Aorta (tissue), 5 donors: ENCODE measurements around the gene HIF1AN. TPM values are rescaled to one million over a fixed set of nuclear protein-coding genes. Genes with fewer than 3 reads are reported as not detected.
A peak's percentile ranks its signal among the peaks of the same experiment; 100 is the strongest.

Experiments used
- ATAC-seq: fragments of 200-7000 bp; cut with Tn5 transposase; one replicate; pipeline ENCODE4 v1.9.1; 2022; ENCODE audit warnings: moderate library complexity; ENCODE audit not compliant: low FRiP score
- DNase-seq, 2 donors: peaks; one replicate each; pipeline ENCODE4 v3.0.0-alpha.2; 2020
- H3K27ac ChIP-seq, 2 donors: one replicate each; pipeline ENCODE4 v1.5.1; 2013; ENCODE audit warnings: low read length in 2 of 2, mild to moderate bottlenecking in 2 of 2, moderate library complexity in 2 of 2, control low read depth in 1 of 2, inconsistent platforms in 1 of 2, low read depth in 1 of 2
- H3K27me3 ChIP-seq, 2 donors: one replicate each; pipeline ENCODE4 v1.6.1; 2013; ENCODE audit warnings: control low read depth in 1 of 2, low read length in 1 of 2, mild to moderate bottlenecking in 1 of 2, moderate library complexity in 1 of 2; ENCODE audit not compliant: insufficient read depth in 2 of 2, control insufficient read depth in 1 of 2
- H3K36me3 ChIP-seq, 2 donors: one replicate each; pipeline ENCODE4 v1.6.1; 2013; ENCODE audit warnings: control low read depth in 1 of 2, low read length in 1 of 2, mild to moderate bottlenecking in 1 of 2; ENCODE audit not compliant: insufficient read depth in 2 of 2, control insufficient read depth in 1 of 2
- H3K4me1 ChIP-seq, 2 donors: one replicate each; pipeline ENCODE4 v1.6.1; 2013; ENCODE audit warnings: low read length in 2 of 2, control low read depth in 1 of 2, mild to moderate bottlenecking in 1 of 2, moderate library complexity in 1 of 2; ENCODE audit not compliant: insufficient read depth in 2 of 2, control insufficient read depth in 1 of 2
- H3K4me3 ChIP-seq, 2 donors: one replicate each; pipeline ENCODE4 v1.5.1; 2013; ENCODE audit warnings: low read length in 2 of 2, control low read depth in 1 of 2, mild to moderate bottlenecking in 1 of 2
- H3K9me3 ChIP-seq: one replicate; pipeline ENCODE4 v1.6.1; 2013; ENCODE audit warnings: mild to moderate bottlenecking, low read length; ENCODE audit not compliant: control insufficient read depth
- WGBS, 2 donors: extraction: QIAGEN DNeasy Blood & Tissue Kit; methylation state at CpG; one replicate each; pipeline ENCODE4 v1.1.7; 2013; 5-methylcytosine and 5-hydroxymethylcytosine counted together
- intact Hi-C, 2 donors: fragments of 100-400 bp; cut with DNase I; formaldehyde crosslinking; loops; one replicate each; pipeline versions ENCODE4 v1.14.2 to v1.15.0; 2022
- polyA plus RNA-seq, 2 donors: library from polyadenylated mRNA; stranded (reverse); fragments of 200-250 nt; gene quantifications; one replicate each; pipeline ENCODE4 v1.2.3, GENCODE V29; 2013
- total RNA-seq, 2 donors: library from RNA; stranded (reverse); fragmentation: NEBNext Ultra II Directional; extraction: Animal tissue kit (Norgen Biotek cat#: 25700); gene quantifications; one replicate each; pipeline ENCODE4 v1.2.1, GENCODE V29; 2021
- donor health status: healthy with polysubstance abuse.
- donor health status: Bipolar disorder and iron deficiency.
- donor health status: DM: no; HTN: no; CAD: no.
- donor health status: DM: no; HTN: no; CAD: no.
- donor health status: DM: yes; HTN: yes; CAD: no.

Gene HIF1AN
- total and polyA plus RNA-seq, 4 donors = 6.0 to 42.7 (median 23.3) TPM

- no peaks in the 10 kb centered on the region for H3K27me3 ChIP-seq
- ATAC-seq (no peak), DNase-seq (peak in 1 of 2 donors; percentile 35)
- no peak overlapping the region for H3K4me3 ChIP-seq
- H3K27ac ChIP-seq = no peak overlapping the region
- intact Hi-C loops = no loop called here
- no peaks in the 10 kb centered on the region for H3K9me3 ChIP-seq
- H3K4me1 ChIP-seq = no peaks in the 10 kb centered on the region
- 82 to 83% methylated on average over 2 of the region's 2 CpGs for WGBS, 2 donors
- peaks cover 0 to 7% of the 10 kb centered on the region in 2 donors for H3K36me3 ChIP-seq
These were observed 11.1 kb upstream of the HIF1AN start for GRCh38 chr10:100524638-100525037.

GRCh38 chr10:100528123-100528886 lies 7.4 kb upstream of the HIF1AN start:
- no peak for DNase-seq
- Histone ChIP-seq H3K27me3 (no peaks in the 10 kb centered on the region), H3K9me3 (no peaks in the 10 kb centered on the region), H3K4me1 (no peaks in the 10 kb centered on the region), H3K27ac (no peak overlapping the region), H3K4me3 (peak overlapping the region; percentile 35 to 74), H3K36me3 (peaks cover 0 to 5% of the 10 kb centered on the region in 2 donors)
- no peak for ATAC-seq
- intact Hi-C loops = no loop called here
- 58 to 59% methylated on average over 7 of the region's 7 CpGs for WGBS, 2 donors

GRCh38 chr10:100528921-100529474 lies 6.7 kb upstream of the HIF1AN start:
- Histone ChIP-seq H3K4me3 (peak overlapping the region; percentile 35 to 74), H3K9me3 (no peaks in the 10 kb centered on the region), H3K36me3 (peaks cover 0 to 5% of the 10 kb centered on the region in 2 donors), H3K4me1 (no peaks in the 10 kb centered on the region), H3K27ac (no peak overlapping the region), H3K27me3 (no peaks in the 10 kb centered on the region)
- peak in 1 of 2 donors; percentile 20 for DNase-seq
- no peak for ATAC-seq
- intact Hi-C loops = no loop called here
- 1 to 2% methylated on average over 18 of the region's 18 CpGs for WGBS, 2 donors

GRCh38 chr10:100529475-100530298 lies 6.1 kb upstream of the HIF1AN start, which contains the start of gene NDUFB8:
TSS of gene NDUFB8 (minus strand) at chr10:100529871. CDS start at chr10:100529851, 20 bp downstream.
- intact Hi-C loops = loop anchor here (10.0 kb wide), 2 partner anchors 185 to 385 kb away; partner anchors contain the start of genes SLF2 (in 2 of the 2) and SCD (in 1 of the 2)
- H3K4me1 ChIP-seq = no peaks in the 10 kb centered on the region
- H3K36me3 ChIP-seq = peaks cover 0 to 4% of the 10 kb centered on the region in 2 donors
- WGBS, 2 donors = 1% methylated on average over 43 of the region's 43 CpGs
- peak; percentile 93 to 96 for DNase-seq
- ATAC-seq = peak; percentile 95
- peak within 1 kb of the TSS; percentile 35 to 74 for H3K4me3 ChIP-seq
- no peaks in the 10 kb centered on the region for H3K9me3 ChIP-seq
- H3K27ac ChIP-seq = peak within 1 kb of the TSS in 1 of 2 donors; percentile 71
- H3K27me3 ChIP-seq = no peaks in the 10 kb centered on the region

- Histone ChIP-seq H3K27me3 (no peaks in the 10 kb centered on the region), H3K36me3 (no peaks in the 10 kb centered on the region), H3K4me1 (peaks cover 0 to 2% of the 10 kb centered on the region in 2 donors), H3K9me3 (no peaks in the 10 kb centered on the region), H3K27ac (no peak overlapping the region), H3K4me3 (no peak overlapping the region)
- intact Hi-C loops = loop anchor here (10.0 kb wide), 2 partner anchors 187 to 383 kb away; partner anchors contain the start of genes SLF2 (in 2 of the 2) and SCD (in 1 of the 2)
- ATAC-seq (no peak), DNase-seq (no peak)
These were observed 4.0 kb upstream of the HIF1AN start for GRCh38 chr10:100531761-100532160.

- ATAC-seq (no peak), DNase-seq (no peak)
- no peak overlapping the region for H3K27ac ChIP-seq
- H3K4me1 ChIP-seq = peaks cover 0 to 8% of the 10 kb centered on the region in 2 donors
- H3K4me3 ChIP-seq = no peak overlapping the region
- intact Hi-C loops = loop anchor here (10.0 kb wide), 2 partner anchors 190 to 380 kb away; partner anchors contain the start of genes SLF2 (in 2 of the 2) and SCD (in 1 of the 2)
- H3K9me3 ChIP-seq = no peaks in the 10 kb centered on the region
- WGBS, 2 donors = 80 to 84% methylated on average over 2 of the region's 2 CpGs
- H3K27me3 ChIP-seq = no peaks in the 10 kb centered on the region
- no peaks in the 10 kb centered on the region for H3K36me3 ChIP-seq
These were observed 1.0 kb upstream of the HIF1AN start for GRCh38 chr10:100534726-100535125.

- peak overlapping the region in 1 of 2 donors; percentile 89 for H3K27ac ChIP-seq
- H3K4me1 ChIP-seq = peaks cover 0 to 8% of the 10 kb centered on the region in 2 donors
- H3K27me3 ChIP-seq = no peaks in the 10 kb centered on the region
- intact Hi-C loops = loop anchor here (10.0 kb wide), 2 partner anchors 191 to 379 kb away; partner anchors contain the start of genes SLF2 (in 2 of the 2) and SCD (in 1 of the 2)
- no peaks in the 10 kb centered on the region for H3K36me3 ChIP-seq
- no peaks in the 10 kb centered on the region for H3K9me3 ChIP-seq
- ATAC-seq = no peak
- H3K4me3 ChIP-seq = peak overlapping the region; percentile 16 to 41
- no peak for DNase-seq
- 49% methylated on average over 4 of the region's 4 CpGs for WGBS, 2 donors
These were observed 417 bp upstream of the HIF1AN start for GRCh38 chr10:100535338-100535714.

- Histone ChIP-seq H3K27me3 (no peaks in the 10 kb centered on the region), H3K4me1 (peaks cover 0 to 8% of the 10 kb centered on the region in 2 donors), H3K27ac (no peak overlapping the region), H3K36me3 (peaks cover 0 to 2% of the 10 kb centered on the region in 2 donors), H3K9me3 (no peaks in the 10 kb centered on the region), H3K4me3 (no peak overlapping the region)
- intact Hi-C loops = loop anchor here (10.0 kb wide), 2 partner anchors 193 to 377 kb away; partner anchors contain the start of genes SLF2 (in 2 of the 2) and SCD (in 1 of the 2)
- no peak for ATAC-seq
- DNase-seq = no peak
- 80 to 84% methylated on average over 4 of the region's 4 CpGs for WGBS, 2 donors
These were observed 1.7 kb downstream of the HIF1AN start for GRCh38 chr10:100537475-100537874.
